Stimulated activated CD4-positive, alpha-beta T cell treated with anti-CD3 and anti-CD28 coated beads, Interleukin-4, amount 100 ng/mL, for 48 hours (primary cell): Measurements from ENCODE around the gene TLCD2.
"Not testable (repeated sequence)": the region's sequence is repeated elsewhere in the genome, so short reads cannot be mapped to it uniquely, and the experiment has no call there.

Experiments
- DNase-seq, 2 donors: peaks; one replicate each; pipeline ENCODE4 v3.0.0-alpha.2; 2020; ENCODE audit warnings: low read depth in 2 of 2

The TLCD2 gene, protein sequence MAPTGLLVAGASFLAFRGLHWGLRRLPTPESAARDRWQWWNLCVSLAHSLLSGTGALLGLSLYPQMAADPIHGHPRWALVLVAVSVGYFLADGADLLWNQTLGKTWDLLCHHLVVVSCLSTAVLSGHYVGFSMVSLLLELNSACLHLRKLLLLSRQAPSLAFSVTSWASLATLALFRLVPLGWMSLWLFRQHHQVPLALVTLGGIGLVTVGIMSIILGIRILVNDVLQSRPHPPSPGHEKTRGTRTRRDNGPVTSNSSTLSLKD

DNA sequence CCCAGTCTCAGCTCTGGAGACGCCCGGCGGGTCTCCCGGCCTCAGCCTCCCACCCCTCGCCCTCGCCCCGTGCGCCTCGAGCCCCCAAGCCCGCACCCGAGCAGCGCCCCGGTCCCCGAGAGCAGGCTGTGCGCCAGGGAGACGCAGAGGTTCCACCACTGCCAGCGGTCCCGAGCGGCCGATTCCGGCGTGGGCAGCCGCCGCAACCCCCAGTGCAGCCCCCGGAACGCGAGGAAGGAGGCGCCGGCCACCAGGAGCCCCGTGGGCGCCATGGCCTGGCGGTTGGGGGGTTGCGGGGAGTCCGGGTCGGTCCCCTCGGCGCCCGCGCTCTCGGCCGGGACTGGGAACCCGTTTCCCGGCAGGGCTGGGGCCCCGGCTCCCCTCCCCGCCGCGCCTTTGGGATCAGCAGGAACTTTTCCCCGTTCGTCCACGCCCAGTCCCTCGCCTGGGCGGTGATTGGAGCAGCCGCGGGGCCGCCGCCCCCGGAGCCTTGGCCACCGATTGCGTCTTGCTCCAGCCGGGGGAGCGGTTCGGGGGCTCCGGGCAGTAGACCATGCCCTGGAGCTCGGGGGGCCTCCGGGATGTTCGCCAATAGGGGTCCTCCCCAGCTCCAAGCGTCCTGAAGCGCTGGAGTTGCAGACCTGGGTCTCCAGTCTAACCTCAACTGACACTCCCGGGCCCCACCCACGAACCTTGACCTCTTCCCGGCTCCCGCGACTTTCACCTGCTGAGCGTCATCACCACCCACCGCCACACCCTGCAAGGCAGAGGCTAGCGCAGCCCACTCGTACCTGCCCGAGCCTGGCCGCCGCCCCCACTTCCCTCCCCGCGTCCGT is at the start of gene TLCD2:
TSS of gene TLCD2 (minus strand) at position 407 of the 836 bp plus-strand sequence. CDS start at position 272, 135 bp downstream.
- no peak for DNase-seq

DNA sequence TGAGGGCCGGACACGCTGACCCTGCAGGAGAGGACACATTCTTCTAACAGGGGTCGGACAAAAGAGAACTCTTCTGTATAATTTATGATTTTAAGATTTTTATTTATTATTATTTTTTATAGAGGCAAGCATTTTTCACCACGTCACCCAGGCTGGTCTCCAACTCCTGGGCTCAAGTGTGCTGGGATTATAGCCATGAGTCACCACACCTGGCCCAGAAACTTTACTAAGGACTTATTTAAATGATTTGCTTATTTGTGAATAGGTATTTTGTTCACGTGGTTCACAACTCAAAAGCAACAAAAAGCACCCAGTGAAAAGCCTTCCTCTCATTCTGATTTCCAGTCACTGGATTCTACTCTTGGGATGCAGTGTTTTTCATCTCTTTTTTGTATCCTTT is 49.4 kb upstream of the TLCD2 start:
- no peak for DNase-seq

DNA sequence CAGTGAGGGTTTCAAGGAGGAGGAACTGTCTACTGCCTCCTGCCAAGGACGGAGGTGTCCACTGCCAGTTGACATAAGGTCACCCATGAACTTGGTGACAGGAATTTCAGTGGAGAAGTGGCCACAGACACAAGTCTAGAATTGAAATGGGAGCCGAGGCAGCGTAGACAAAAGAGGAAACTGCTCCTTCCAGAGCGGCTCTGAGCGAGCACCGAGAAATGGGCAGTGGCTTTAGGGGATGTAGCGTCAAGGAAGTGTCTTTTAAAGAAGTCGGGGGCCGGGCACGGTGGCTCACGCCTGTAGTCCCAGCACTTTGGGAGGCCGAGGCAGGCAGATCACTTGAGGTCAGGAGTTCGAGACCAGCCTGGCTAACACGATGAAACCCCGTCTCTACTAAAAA is 48.6 kb upstream of the TLCD2 start:
- DNase-seq: no peak

DNA sequence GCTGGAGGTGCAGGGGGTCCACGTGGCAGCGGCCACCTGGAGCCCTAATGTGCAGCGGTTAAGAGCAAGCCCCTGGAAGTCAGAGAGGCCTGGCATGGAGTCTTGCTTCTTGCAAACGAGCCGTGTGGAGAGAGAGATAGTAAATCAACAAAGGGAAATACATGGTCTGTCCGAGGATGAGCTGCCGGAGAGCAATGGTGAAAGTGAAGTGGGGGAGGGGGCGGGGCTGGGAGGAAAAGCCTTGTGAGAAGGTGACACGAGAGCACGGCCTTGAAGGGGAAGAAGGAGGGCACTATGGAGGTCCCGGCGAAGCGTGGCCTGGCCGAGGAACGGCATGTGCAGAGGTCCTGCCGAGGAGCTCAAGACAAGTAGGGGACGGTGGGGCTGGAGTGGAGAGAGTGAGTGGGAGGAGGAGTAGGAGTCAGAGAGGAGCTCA is 45.7 kb upstream of the TLCD2 start:
- DNase-seq: no peak

DNA sequence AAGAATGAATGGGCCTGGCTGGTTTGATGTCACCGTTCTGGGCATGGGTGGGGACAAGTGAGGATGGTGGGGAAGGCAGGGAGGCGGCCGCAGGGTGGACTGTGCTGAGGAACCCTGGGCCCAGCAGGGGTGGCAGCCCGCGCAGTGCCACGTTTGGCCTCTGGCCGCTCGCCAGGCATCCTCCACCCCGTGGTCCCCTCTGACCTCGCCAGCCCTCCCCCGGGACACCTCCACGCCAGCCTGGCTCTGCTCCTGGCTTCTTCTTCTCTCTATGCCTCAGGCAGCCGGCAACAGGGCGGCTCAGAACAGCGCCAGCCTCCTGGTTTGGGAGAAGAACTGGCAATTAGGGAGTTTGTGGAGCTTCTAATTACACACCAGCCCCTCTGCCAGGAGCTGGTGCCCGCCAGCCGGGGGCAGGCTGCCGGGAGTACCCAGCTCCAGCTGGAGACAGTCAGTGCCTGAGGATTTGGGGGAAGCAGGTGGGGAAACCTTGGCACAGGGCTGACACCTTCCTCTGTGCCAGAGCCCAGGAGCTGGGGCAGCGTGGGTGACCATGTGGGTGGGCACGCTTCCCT is 45.2 kb upstream of the TLCD2 start:
- no peak for DNase-seq

DNA sequence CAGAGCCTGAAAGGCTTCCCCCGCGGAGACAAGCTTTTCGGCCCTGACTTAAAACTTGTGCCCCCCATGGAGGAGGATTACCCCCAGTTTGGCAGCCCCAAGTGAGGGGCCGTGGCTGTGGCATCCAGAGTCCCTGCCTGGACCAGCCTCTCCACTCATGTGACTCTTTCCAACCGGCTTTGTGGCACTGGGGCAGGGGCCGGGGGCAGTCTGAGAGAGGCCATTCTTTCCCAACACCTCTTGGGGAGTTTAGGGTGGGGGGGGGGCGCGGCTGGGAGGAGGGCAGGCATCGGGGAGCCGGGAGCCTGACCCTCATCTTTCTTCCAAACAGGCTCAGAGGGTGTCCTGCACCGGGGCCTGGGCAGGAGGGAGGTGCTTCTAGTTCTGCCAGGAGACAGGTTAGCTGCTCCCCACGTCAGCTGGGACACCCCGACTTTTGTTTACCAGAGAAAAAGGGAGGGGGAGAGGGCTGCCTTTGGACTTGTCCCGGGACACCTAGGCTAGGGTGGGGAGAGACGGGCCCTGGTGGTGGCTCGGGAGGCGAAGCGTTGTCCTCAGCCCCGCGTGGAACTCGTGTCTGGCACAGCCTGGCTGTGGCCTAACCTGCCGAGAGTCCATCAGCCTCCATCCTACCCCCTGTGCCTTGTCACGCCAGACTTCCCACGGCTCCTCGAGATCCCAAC is 44.4 kb upstream of the TLCD2 start:
- no peak for DNase-seq

DNA sequence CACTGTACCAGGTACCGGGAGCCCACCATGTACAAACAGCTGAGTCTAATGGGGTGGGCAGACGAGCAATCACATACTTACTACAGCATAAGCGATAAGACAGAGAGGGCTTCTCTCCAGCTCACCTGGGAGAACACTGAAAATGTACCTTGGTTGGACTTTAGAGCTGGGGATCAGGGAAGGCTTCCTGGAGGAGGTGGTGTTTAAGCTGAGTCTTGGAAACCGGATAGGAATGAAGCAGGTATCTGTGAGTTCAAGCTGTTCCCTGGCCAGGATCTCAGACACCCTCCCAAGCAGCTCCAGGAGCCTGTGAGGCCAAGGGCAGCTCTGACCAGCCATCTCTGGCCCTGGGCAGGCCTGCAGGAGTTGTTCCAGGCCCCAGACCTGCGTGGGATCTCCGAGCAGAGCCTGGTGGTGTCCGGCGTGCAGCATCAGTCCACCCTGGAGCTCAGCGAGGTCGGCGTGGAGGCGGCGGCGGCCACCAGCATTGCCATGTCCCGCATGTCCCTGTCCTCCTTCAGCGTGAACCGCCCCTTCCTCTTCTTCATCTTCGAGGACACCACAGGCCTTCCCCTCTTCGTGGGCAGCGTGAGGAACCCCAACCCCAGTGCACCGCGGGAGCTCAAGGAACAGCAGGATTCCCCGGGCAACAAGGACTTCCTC is 43.7 kb upstream of the TLCD2 start:
- no peak for DNase-seq

DNA sequence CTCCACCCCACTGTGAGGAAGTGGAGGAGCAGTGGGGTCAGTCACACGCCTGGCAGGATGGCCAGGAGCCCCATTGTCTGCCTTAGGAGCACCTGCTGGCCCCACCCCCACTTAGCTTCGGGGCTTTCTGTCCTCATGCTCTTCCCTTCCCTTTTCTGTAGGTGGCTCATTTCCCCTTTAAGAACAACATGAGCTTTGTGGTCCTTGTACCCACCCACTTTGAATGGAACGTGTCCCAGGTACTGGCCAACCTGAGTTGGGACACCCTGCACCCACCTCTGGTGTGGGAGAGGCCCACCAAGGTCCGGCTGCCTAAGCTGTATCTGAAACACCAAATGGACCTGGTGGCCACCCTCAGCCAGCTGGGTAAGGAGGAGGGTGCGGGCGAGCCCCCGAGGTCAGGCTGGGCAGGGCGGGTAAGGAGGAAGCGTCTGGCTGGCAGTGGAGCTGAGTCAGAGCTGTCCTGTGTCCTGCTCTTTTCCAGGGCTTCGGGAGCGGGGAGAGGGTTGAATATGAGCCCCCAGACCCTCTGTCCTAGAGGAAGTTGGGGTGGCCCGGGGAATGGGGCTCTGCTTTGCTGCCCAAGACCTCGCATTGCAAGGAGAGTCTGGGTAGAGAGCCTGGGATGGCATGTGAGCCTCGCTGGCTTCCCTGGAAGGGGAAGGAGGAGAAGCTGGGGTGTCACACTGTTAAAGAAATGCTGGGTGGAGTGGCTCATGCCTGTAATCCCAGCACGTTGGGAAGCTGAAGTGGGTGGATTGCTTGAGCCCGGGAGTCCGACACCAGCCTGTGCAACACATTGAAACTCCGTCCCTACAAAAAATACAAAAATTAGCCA is 42.5 kb upstream of the TLCD2 start:
- DNase-seq: no peak

DNA sequence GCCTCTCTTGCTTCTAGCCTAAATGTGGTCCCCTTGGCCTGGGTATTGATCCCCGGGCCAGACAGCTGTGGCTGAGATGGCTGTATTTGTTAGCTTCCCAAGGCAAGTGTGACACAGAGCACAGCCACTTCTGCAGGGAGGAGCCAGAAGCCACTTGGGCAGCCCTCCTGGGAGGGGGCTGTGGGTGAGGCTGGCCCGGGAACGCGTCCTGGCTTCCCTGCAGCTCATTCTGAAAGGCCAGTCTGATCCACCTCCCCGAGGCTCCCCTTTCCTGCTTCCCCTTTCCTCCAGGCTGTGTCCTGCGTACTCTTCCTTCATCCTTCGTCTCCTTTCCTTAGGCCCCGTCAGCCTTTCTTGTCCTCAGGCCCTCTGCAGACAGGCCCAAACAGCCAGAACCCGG is 40.5 kb upstream of the TLCD2 start:
- DNase-seq: no peak

DNA sequence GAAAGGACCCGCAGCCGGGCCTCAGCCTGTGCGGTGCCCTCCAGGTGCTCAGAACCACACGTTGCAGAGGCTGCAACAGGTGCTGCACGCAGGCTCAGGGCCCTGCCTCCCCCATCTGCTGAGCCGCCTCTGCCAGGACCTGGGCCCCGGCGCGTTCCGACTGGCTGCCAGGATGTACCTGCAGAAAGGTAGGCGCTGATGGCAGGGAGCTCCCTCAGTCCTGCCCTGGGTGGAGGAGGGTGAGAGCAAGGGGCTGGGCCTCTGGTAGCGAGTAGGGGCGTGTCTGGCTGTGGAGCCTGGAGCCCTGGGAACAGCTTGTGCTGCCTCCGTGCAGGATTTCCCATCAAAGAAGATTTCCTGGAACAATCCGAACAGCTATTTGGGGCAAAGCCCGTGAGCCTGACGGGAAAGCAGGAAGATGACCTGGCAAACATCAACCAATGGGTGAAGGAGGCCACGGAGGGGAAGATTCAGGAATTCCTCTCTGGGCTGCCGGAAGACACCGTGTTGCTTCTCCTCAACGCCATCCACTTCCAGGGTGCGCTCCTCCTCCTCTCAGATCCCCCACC is 36.9 kb upstream of the TLCD2 start:
- DNase-seq: no peak

DNA sequence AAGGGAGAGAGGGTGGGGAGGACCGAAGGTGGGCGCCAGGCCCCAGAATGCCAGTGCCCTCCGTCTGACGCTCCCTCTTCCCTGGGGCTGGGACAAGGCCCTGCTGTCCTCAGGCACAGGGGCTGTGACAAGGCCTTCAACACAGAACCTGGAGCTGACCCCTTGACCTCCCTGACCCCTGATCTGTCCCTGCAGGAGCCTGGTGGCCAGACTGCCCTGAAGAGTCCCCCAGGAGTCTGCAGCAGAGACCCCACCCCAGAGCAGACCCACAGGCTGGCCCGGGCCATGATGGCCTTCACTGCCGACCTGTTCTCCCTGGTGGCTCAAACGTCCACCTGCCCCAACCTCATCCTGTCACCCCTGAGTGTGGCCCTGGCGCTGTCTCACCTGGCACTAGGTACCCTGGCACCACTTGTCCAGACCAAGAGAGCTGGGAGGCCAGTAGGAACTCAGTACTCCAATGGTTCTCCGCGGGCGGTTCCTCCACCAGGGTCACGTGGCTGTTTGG is 35.4 kb upstream of the TLCD2 start:
- DNase-seq: no peak

DNA sequence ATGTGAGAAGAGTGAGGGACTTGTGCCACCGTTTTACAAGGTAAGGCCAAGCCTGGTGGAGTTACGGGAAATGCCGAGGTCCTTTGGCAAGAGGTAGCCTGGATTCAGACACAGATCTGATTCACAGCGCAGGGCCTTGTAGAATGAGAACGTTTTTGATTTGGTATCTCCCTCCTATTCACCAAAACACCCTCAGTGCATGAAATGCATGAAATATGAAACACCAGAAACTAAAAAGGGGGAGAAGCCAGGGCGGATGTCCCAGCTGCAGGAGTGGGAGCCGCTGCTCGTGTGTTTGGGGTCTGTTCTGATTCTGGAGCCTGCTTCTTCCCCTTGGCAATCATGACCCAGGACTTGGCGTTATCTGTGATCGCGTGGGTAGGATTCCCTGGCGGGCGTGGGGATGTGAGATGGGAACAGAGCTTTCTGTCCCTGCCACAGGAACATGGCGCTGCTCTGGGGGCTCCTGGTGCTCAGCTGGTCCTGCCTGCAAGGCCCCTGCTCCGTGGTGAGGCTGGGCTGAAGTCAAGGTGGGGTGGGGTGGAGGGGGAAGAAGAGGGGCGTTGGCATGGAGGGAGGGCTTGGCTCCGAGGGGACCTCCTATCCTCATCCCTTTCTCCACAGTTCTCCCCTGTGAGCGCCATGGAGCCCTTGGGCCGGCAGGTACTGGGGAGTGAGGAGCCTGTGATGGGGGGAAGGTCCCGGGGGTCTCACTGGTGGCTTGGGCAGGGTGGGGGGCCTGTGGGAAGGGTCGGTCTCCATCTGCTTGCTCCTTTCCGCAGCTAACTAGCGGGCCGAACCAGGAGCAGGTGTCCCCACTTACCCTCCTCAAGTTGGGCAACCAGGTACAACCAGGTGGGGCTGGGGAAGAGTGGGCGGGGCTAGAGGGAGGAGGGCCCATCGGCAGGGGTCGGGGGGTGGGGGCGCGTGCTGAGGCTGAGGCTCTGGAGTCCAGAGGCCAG is 34.7 kb upstream of the TLCD2 start:
- DNase-seq: no peak

DNA sequence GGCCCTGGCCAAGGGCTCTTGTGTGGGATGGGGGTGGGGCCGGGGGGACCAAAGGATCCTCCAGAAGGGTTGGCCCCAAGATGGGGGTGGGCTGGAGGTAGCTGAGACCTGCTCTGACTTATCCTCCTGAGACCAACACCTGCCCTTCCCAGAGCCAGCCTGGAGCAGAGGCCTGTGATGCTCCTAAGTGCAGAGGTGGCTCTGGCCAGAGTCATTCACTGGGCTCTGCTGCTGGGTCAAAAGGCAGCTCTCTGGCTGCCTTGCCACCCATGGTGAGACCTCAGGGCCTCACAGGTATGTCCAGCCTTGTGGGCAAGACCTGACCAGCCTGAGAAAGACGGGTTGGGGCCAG is 32.9 kb upstream of the TLCD2 start:
- DNase-seq: no peak

DNA sequence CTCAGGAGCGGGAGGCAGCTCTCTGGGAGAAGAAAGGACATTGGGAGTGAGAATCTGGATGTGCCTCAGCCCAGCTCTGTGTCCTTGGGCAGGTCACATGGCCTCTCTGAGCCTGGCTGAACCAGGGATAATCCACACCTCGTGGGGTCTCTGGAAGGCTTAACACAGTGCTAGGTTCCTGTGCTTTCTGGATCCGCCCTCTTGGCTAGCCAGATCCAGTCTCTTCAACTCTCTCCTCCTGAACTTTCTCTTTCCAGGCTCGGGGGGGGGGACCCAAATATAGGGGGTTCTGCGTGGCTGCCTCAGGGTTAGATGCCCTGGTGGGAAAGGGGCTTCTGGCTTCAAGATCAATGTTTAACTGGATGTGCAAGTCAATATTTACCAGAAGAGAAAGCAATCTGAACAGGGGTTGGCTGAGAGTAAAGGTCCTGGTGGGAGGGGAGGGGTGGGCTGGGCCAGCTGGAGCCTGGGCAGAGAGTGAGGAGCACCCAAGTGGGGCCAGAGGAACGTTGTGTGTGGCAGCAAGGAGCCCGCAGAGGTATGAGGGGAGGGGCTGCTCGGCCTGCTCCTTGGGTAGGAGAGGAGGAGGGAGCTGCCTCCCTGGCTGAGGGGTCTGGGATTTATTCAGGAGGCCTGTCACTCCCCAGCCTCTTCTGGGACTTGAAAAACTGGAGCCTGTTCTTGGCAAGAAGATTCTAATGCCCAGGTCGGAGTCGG is 32.4 kb upstream of the TLCD2 start, which contains the start of gene SERPINF2:
TSS of gene SERPINF2 (plus strand) at position 501 of the 717 bp plus-strand sequence. CDS start 2,125 bp downstream, outside the sequence.
- no peak for DNase-seq

DNA sequence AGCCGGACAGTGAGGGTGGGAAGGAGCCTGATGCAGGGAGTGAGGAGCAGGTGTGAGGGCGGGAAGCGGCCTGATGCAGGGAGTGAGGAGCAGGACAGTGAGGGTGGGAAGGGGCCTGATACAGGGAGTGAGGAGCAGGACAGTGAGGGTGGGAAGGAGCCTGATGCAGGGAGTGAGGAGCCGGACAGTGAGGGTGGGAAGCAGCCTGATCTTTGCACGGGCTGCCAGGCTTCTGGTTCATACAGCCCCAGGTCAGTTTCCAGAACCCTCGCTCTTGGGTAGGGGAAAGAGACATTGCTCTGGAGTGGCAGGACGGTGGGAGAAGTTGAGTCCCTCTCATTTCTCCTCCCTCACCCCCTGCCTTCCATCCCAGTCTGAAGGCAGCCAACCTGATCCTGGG is 31.7 kb upstream of the TLCD2 start:
- DNase-seq: not testable (repeated sequence)

DNA sequence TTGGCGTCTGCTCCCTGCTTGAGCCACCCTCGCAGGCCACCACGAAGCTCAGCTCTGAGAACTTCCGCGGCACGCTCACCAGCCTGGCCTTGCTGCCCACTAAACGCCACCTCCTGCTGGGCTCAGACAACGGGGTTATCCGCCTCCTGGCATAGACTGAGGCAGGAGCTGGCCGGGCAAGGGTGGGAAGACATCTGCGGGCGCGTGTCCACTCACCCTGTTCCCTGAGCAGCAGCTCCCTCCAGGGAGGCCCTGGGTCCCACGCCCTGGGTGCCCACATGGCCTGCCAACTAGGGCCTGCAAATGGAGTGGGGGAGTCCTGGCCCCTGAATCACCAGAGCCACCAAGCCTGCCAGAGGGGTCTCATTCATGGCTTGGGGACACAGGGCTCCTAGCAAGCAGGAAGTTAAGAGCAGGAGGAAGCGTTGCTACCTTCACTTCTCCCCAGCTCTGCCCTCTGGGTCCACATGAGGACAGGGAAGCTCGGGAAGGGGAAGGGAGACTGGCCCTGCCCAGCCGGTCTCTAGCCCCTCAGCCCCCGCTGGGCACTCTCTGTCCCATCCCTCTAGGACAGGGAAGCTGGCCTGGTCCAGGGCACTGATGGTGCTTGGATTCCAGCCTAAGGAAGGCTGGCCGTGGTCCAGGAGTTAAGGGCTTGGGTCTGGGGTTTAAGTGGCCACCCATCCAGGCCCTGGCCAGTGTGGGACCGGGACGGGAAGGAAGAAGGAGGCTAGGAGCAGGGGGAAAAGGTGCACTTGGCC is 27.5 kb upstream of the TLCD2 start:
- no peak for DNase-seq
